GM13976 (cell line): ENCODE results near the gene NTRK3.

Source experiments
- DNase-seq: peaks from one replicate; pipeline ENCODE4 v3.0.0; 2012; ENCODE audit warnings: low spot score
- in situ Hi-C: fragments of 300-500 bp; cut with MboI; formaldehyde crosslinking; loops from one replicate; pipeline ENCODE4 v1.12.0; 2022; ENCODE audit warnings: low sequenced_read_pairs, mixed read lengths, inconsistent platforms; ENCODE audit not compliant: unreplicated experiment
- TF ChIP-seq, protein P1 (sequence below): IDR thresholded peaks from 2 replicates; pipeline ENCODE4 v1.5.1; 2012; ENCODE audit warnings: borderline replicate concordance, mild to moderate bottlenecking; ENCODE audit not compliant: insufficient read depth; ENCODE audit errors: extremely low read depth, missing control alignments, control extremely low read depth

The NTRK3 gene

DNA sequence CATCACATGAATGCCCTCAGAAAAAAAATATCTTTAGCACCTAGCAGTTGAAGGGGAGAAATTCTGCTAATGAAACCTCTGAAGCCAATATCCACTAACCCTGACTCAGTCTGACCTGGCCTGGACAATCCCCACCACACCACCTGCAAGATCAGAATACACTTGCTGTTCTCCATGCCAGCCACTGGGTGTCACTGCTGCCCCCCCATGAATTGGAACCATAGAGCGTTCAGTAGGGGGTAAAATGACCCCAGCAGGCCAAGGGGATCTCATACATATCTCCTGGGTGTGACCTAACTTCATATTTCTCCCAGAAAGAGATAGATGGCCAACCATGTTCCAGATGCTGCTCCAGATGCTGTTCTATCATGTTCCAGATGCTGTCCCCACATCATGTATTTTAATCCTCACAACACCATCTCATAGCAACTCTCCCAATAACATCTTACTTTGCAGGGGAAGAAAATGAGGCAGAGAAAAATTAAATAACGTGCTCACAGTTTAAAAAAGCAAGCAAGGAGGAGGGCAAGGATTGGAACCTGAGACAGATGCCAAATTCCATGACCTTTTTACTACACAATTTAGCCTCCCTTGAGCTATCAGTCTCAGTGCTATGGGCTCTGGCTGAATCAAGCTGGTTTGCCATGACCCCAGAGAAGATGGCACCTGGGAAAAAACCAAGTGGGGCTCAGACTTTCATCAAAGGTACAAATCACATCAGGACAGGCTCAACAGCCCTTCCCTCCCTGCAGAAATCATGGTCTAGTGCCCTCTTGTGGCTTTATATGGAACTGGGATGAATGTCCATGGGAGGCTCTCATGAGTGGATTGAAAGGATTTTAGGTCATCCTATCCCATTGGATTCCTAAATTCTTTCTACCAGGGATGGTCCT, 12.4 kb downstream of the NTRK3 start:
- in situ Hi-C loops, result loop anchor here (25.0 kb wide), 3 partner anchors 107 to 1332 kb away; no protein-coding TSS in a partner anchor
- TF ChIP-seq, protein P1, sequence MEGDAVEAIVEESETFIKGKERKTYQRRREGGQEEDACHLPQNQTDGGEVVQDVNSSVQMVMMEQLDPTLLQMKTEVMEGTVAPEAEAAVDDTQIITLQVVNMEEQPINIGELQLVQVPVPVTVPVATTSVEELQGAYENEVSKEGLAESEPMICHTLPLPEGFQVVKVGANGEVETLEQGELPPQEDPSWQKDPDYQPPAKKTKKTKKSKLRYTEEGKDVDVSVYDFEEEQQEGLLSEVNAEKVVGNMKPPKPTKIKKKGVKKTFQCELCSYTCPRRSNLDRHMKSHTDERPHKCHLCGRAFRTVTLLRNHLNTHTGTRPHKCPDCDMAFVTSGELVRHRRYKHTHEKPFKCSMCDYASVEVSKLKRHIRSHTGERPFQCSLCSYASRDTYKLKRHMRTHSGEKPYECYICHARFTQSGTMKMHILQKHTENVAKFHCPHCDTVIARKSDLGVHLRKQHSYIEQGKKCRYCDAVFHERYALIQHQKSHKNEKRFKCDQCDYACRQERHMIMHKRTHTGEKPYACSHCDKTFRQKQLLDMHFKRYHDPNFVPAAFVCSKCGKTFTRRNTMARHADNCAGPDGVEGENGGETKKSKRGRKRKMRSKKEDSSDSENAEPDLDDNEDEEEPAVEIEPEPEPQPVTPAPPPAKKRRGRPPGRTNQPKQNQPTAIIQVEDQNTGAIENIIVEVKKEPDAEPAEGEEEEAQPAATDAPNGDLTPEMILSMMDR, result peak; percentile 49
- peak; percentile 55 for DNase-seq

DNA sequence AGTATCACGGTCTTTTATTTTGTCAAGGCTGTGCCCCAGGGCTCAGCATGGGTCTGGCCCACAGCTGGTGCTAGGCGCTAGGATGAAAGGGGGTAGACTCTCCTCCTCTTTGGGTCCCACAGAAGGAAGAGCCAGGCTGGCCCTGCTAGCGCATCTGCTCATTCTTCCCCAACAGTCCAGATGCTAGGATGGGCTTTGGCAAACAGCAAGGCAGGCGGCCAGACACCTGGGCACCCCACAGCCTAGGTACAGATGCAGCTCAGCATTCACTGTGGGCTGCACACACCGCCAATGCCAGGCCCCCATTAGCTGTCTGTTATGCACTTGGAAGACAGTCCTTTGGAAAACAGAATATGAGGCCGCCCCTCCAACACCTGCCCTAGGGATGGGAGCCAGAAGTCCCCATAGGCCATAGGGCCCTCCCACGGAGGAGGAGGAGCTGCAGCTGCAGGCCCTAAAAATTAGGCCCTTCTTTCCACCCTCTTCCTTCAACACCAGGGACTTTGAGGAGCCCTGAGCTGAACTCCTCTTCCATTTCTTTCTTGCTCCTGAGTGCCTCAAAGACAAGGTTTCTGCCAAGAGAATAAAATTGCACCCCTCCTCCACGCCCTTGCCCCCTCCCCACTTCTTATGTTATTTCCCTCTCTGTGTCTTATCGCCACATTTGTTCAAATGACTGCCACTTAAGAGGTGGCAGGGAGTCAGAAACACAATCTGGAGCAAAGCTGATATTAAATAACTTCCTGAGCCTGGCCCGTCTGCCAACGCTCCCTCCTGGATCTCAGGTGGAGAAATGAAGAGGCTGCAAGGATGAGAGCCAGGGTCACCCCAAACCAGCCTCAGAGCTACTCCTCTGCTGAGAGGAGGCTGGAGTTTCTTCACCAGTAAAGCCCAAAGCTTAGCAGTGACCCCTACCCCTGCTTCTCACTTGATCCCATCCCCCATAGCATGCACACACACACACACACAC, 13.7 kb downstream of the NTRK3 start:
- DNase-seq, result no peak
- in situ Hi-C loops, result loop anchor here (25.0 kb wide), 3 partner anchors 106 to 1331 kb away; no protein-coding TSS in a partner anchor
- TF ChIP-seq, protein P1, result no peak

DNA sequence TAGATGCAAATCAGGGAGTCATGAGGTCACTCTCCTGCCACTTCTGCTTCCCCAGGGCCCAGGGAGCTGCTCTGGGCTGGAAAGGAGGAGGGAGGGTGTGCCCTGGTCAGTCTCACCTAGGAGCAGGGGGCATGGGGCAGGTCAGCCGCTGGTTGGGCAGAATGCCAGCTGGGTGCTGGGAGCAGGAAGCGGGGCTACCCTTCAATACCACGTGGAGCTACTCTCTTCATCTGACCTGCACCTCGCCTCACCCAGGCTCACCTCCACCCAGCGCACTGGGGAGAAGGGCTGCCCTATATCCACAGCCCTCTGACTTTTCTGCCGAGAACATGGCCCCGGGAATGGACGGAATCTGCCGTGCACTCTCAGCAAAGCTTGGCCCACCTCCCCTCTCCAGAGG, 15.1 kb downstream of the NTRK3 start:
- TF ChIP-seq, protein P1, result no peak
- in situ Hi-C loops, result loop anchor here (25.0 kb wide), 3 partner anchors 104 to 1329 kb away; no protein-coding TSS in a partner anchor
- no peak for DNase-seq

DNA sequence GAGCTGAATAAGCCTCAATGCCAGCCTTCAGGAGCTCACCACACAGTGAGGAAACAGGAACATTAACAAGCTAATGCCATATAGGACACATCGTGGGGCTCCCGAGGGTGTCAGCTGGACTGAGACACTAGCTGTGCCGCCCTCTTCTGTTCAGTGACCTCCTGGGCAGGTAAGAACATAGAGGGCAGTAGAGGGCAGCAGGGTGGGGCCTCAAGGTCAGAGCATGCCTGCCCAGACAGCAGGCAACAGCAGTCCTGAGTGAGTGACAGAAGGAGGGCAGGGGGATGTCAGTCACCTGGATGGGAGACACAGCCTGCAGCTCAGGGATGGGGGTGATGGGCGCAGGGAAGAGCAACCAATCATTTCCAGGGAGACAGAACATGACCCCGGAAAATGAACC, 15.5 kb downstream of the NTRK3 start:
- in situ Hi-C loops, result loop anchor here (25.0 kb wide), 3 partner anchors 104 to 1329 kb away; no protein-coding TSS in a partner anchor
- DNase-seq, result no peak
- TF ChIP-seq, protein P1, result no peak

DNA sequence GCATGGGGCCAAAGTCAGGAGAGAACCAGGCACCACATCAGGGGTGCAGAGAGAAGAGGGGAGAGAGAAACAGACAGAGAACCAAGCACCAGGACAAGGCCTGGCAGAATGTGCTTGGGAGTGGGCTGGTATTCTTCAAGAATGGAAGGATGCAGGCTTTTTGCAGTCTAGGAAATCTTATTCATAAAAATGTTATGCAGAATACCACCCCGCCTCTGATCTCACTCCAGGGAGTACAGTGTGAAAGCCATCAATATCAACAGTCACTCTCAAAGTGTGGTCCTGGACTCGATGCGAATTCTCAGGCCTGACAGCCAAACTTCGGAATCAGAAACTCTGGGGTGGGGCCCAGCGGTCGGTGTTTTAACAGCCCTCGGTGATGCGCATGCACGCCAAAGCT, 16.9 kb downstream of the NTRK3 start:
- in situ Hi-C loops, result loop anchor here (25.0 kb wide), 3 partner anchors 102 to 1327 kb away; no protein-coding TSS in a partner anchor
- TF ChIP-seq, protein P1, result no peak

More for the DNA sequence above, 16.9 kb downstream of the NTRK3 start:
- DNase-seq, result no peak
